Pancreas (tissue), 10 donors: ENCODE results near the gene HSPA14. TPM values are rescaled to one million over a fixed set of nuclear protein-coding genes. Genes with fewer than 3 reads are reported as not detected.

Experiments used
- ATAC-seq, 4 donors: fragments of 200-7000 bp; cut with Tn5 transposase; one replicate each; pipeline versions ENCODE4 v1.8.0 to v1.9.1; 2020; ENCODE audit warnings: mild to moderate bottlenecking in 4 of 4, moderate library complexity in 4 of 4
- DNase-seq, 6 donors: peaks; one replicate each; pipeline ENCODE4 v3.0.0-alpha.2; 2020
- FAIRE-seq: peaks from 2 replicates; lab custom pipeline; 2012; peaks lifted over from hg19 to GRCh38; lab: Jason Lieb, UNC
- H3K27ac ChIP-seq, 4 donors: fragments of 200-600 bp; sonication (generic); 1 replicate in 3 of 4; 2 replicates in 1 of 4; pipeline versions ENCODE4 v1.5.0 to v1.8.0; 2020
- H3K27me3 ChIP-seq, 4 donors: fragments of 200-600 bp; one replicate each; pipeline ENCODE4 v1.8.0; 2021
- H3K36me3 ChIP-seq, 3 donors: fragments of 200-600 bp; sonication (generic) in 1 of 3; one replicate each; pipeline versions ENCODE4 v1.5.0 to v1.8.0; 2020 to 2021
- H3K4me1 ChIP-seq, 3 donors: fragments of 200-600 bp; one replicate each; pipeline ENCODE4 v1.8.0; 2021
- H3K4me3 ChIP-seq, 4 donors: fragments of 200-600 bp; sonication (generic) in 2 of 4; one replicate each; pipeline versions ENCODE4 v1.5.0 to v1.8.0; 2020 to 2021
- H3K9me3 ChIP-seq, 4 donors: fragments of 200-600 bp; one replicate each; pipeline ENCODE4 v1.8.0; 2021
- CTCF ChIP-seq, 4 donors: fragments of 200-600 bp; sonication (generic) in 3 of 4; IDR thresholded peaks; one replicate each; pipeline versions ENCODE4 v1.5.0 to v1.8.0; 2021; ENCODE audit warnings: antibody characterized with exemption in 4 of 4
- WGBS, 2 donors: extraction: QIAGEN DNeasy Blood & Tissue Kit; methylation state at CpG; one replicate each; pipeline ENCODE4 v1.1.7; 2013; 5-methylcytosine and 5-hydroxymethylcytosine counted together
- intact Hi-C, 3 donors: fragments of 100-400 bp; cut with DNase I; formaldehyde crosslinking; loops; one replicate each; pipeline versions ENCODE4 v1.11.1 to v1.14.2; 2022
- polyA plus RNA-seq, 2 donors: library from polyadenylated mRNA; stranded (reverse); fragments of 200-250 nt; gene quantifications; one replicate each; pipeline ENCODE4 v1.2.3, GENCODE V29; 2013
- total RNA-seq, 6 donors: library from RNA; stranded (reverse); fragmentation: NEBNext Ultra II Directional in 4 of 6; extraction: Animal tissue kit (Norgen Biotek cat#: 25700) in 4 of 6; gene quantifications; one replicate each; pipeline versions ENCODE4 v1.2.1 to v1.2.4, GENCODE V29; 2021 to 2023
- donor health status: healthy with polysubstance abuse.
- donor health status: DM: no; HTN: no; CAD: no; lungs with moderate emphysema.
- donor health status: DM: no; HTN: no; CAD: no.
- donor health status: control.
- donor health status: control.
- donor health status: Bipolar disorder and iron deficiency.
- donor health status: DM: yes; HTN: yes; CAD: no.
- donor health status: DM: no; HTN: no; CAD: no.
- donor health status: DM: no; HTN: no; CAD: no.
- donor health status: DM: yes; HTN: yes; CAD: no.

The HSPA14 gene
- total and polyA plus RNA-seq, 8 donors, result 3.1 to 10.4 (median 5.3) TPM

DNA sequence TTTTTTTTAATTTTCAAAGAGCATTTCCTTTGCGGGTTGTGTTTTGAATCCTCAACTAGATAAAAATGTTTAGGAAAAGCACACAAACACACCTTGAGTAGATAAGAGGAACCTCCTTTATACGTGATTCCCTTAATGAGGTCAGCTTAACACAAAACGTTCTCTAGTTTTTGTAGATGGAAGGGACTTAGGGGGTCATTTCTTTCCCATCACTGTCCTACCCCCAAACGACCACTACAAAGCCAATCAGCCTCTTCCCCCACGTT is 41.8 kb downstream of the HSPA14 start:
- no peak for DNase-seq
- intact Hi-C loops, result no loop called here
- 1% methylated on average over 5 of the region's 5 CpGs for WGBS, 2 donors

DNA sequence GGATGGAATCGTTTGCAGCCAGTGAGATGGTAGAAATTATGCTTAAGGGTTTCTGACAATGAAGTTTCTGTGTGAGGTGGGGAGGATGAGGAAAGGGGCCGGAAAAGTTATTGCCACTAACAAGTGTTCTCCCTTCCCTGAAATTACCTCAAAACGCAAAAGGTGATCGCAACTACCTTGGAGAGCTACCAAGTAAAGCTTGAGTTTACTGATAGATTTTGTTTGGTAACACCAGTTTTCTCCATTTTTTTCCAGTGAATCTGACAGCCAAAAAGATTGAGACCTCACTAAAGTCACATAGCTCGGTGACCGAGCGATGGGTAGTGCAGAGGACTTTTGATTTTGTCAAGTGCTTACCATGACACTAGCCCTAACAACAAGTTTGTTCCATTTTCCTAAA is 42.1 kb downstream of the HSPA14 start:
- no peaks in the 10 kb centered on the region for H3K27me3 ChIP-seq
- H3K27ac ChIP-seq, result no peak overlapping the region
- H3K4me3 ChIP-seq, result peak overlapping the region in 2 of 4 donors; percentile 94 to 96
- no peaks in the 10 kb centered on the region for H3K36me3 ChIP-seq
- peaks cover 0 to 10% (median 0%) of the 10 kb centered on the region in 3 donors for H3K4me1 ChIP-seq
- ATAC-seq, result no peak
- intact Hi-C loops, result no loop called here
- TF ChIP-seq CTCF (IDR thresholded peaks at IDR 0.05), result no peak
- no peak for FAIRE-seq
- DNase-seq, result no peak
- H3K9me3 ChIP-seq, result no peaks in the 10 kb centered on the region
- WGBS, 2 donors, result 41 to 48% methylated on average over 7 of the region's 7 CpGs

More for the DNA sequence above, 41.8 kb downstream of the HSPA14 start:
- Histone ChIP-seq H3K27ac (no peak overlapping the region), H3K36me3 (no peaks in the 10 kb centered on the region), H3K4me1 (peaks cover 0 to 10% (median 0%) of the 10 kb centered on the region in 3 donors), H3K9me3 (no peaks in the 10 kb centered on the region), H3K27me3 (no peaks in the 10 kb centered on the region), H3K4me3 (peak overlapping the region in 3 of 4 donors; percentile 94 to 96 (median 95))
- FAIRE-seq (no peak), ATAC-seq (no peak)
- TF ChIP-seq CTCF (IDR thresholded peaks at IDR 0.05), result no peak

DNA sequence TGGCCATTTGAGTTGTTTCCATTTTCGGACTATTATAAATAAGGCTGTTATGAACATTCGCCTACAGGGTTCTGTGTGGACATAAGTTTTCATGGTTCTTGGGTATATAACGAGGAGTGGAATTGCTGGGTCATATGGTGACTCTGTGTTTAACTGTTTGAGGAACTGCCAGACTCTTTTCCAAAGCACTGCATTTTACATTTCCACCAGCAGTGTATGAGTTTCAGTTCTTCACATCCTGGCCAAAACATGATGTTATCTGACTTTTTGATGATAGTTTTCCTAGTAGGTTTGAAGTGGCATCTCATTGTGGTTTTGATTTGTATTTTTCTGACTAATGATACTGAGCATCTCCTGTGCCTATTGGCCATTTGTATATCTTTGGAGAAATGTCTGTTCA is 46.0 kb downstream of the HSPA14 start:
- H3K27ac ChIP-seq, result no peak overlapping the region
- no peaks in the 10 kb centered on the region for H3K36me3 ChIP-seq
- no peak overlapping the region for H3K4me3 ChIP-seq
- ATAC-seq (no peak), DNase-seq (no peak), FAIRE-seq (no peak)
- H3K27me3 ChIP-seq, result no peaks in the 10 kb centered on the region
- no peak for TF ChIP-seq CTCF (IDR thresholded peaks at IDR 0.05)
- no peaks in the 10 kb centered on the region for H3K9me3 ChIP-seq
- intact Hi-C loops, result no loop called here
- 93 to 97% methylated on average over 3 of the region's 3 CpGs for WGBS, 2 donors
- peaks cover 0 to 10% (median 0%) of the 10 kb centered on the region in 3 donors for H3K4me1 ChIP-seq

DNA sequence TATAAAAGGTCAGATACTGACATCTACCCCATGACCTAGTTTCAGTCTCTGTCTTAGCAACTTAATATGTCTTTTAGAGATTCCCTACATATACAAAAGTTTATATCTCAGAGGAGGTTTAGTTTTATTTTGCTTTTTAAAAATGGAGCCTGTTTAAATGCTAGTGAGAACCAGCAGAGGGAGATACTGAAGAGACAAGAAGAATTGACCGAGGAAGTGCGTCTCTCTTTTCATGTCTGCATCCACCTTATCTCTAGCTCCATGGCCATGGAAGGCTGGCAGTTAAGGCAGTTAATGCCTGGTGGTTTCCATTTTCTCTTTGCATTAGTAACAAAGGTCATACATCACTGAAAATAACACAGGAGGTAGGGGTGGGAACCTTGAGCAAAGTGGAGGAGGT is 51.2 kb downstream of the HSPA14 start:
- Histone ChIP-seq H3K4me3 (no peak overlapping the region), H3K27me3 (no peaks in the 10 kb centered on the region), H3K27ac (no peak overlapping the region), H3K36me3 (no peaks in the 10 kb centered on the region), H3K9me3 (no peaks in the 10 kb centered on the region), H3K4me1 (no peaks in the 10 kb centered on the region)
- 89 to 90% methylated on average over 2 of the region's 2 CpGs for WGBS, 2 donors
- DNase-seq, result no peak
- no peak for FAIRE-seq
- no peak for TF ChIP-seq CTCF (IDR thresholded peaks at IDR 0.05)
- no peak for ATAC-seq
- intact Hi-C loops, result no loop called here

- WGBS, 2 donors, result 95 to 96% methylated on average over 1 of the region's 1 CpG
- Histone ChIP-seq H3K4me1 (no peaks in the 10 kb centered on the region), H3K27ac (no peak overlapping the region), H3K27me3 (no peaks in the 10 kb centered on the region), H3K36me3 (no peaks in the 10 kb centered on the region), H3K4me3 (no peak overlapping the region), H3K9me3 (no peaks in the 10 kb centered on the region)
- intact Hi-C loops, result no loop called here
- DNase-seq (no peak), FAIRE-seq (no peak), ATAC-seq (no peak)
- TF ChIP-seq CTCF (IDR thresholded peaks at IDR 0.05), result no peak
Observed at GRCh38 chr10:14891151-14891550, 53.0 kb downstream of the HSPA14 start.
